ENCODE data around the gene CHST9. TPM values are rescaled to one million over a fixed set of nuclear protein-coding genes. Genes with fewer than 3 reads are reported as not detected.

Gene CHST9
- total RNA-seq, 1 experiment from 2014 or later = 19.2 TPM

DNA sequence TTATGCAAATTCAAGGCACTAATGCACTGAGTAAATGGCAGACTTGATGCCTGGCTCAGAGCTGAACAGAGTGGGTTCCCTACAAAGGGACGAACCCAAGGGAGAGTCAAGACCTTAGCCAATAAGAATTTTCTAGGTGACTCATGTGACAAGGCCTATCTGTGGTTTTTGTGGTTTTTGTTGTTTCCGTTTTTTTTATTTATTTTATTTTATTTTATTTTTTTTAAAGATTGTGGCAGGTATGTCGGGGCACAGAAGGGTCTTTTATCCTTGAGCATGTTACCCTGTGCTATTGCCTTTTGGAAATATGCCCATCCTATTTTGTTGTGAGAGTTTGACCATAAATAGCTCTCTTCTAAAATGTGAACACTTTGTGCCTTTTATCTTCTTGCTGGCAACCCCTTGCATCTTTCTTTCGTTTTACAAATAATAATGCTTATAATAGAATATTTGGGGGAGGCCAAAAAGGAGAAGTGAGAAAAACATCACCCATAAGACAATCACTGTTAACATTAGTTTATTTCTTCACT is 206.2 kb downstream of the CHST9 start:
- ATAC-seq (no peak), DNase-seq (ENCODE audit: low spot score) (no peak)
- no peak overlapping the region for H3K4me3 Mint-ChIP-seq
- TF ChIP-seq FOXP1 (CRISPR knock-in tag; IDR thresholded peaks at IDR 0.05; ENCODE audit: borderline replicate concordance) = no peak
- TF ChIP-seq, protein P1, sequence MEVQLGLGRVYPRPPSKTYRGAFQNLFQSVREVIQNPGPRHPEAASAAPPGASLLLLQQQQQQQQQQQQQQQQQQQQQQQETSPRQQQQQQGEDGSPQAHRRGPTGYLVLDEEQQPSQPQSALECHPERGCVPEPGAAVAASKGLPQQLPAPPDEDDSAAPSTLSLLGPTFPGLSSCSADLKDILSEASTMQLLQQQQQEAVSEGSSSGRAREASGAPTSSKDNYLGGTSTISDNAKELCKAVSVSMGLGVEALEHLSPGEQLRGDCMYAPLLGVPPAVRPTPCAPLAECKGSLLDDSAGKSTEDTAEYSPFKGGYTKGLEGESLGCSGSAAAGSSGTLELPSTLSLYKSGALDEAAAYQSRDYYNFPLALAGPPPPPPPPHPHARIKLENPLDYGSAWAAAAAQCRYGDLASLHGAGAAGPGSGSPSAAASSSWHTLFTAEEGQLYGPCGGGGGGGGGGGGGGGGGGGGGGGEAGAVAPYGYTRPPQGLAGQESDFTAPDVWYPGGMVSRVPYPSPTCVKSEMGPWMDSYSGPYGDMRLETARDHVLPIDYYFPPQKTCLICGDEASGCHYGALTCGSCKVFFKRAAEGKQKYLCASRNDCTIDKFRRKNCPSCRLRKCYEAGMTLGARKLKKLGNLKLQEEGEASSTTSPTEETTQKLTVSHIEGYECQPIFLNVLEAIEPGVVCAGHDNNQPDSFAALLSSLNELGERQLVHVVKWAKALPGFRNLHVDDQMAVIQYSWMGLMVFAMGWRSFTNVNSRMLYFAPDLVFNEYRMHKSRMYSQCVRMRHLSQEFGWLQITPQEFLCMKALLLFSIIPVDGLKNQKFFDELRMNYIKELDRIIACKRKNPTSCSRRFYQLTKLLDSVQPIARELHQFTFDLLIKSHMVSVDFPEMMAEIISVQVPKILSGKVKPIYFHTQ (CRISPR knock-in tag; IDR thresholded peaks at IDR 0.05) = no peak
- TF ChIP-seq, protein P2, sequence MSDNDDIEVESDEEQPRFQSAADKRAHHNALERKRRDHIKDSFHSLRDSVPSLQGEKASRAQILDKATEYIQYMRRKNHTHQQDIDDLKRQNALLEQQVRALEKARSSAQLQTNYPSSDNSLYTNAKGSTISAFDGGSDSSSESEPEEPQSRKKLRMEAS (CRISPR knock-in tag; IDR thresholded peaks at IDR 0.05) = no peak
- no peak for TF ChIP-seq GTF2I (CRISPR knock-in tag; conservative IDR thresholded peaks at IDR 0.05)
- TF ChIP-seq, protein P3, sequence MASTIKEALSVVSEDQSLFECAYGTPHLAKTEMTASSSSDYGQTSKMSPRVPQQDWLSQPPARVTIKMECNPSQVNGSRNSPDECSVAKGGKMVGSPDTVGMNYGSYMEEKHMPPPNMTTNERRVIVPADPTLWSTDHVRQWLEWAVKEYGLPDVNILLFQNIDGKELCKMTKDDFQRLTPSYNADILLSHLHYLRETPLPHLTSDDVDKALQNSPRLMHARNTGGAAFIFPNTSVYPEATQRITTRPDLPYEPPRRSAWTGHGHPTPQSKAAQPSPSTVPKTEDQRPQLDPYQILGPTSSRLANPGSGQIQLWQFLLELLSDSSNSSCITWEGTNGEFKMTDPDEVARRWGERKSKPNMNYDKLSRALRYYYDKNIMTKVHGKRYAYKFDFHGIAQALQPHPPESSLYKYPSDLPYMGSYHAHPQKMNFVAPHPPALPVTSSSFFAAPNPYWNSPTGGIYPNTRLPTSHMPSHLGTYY (CRISPR knock-in tag; IDR thresholded peaks at IDR 0.05) = no peak
- TF ChIP-seq, protein P4, sequence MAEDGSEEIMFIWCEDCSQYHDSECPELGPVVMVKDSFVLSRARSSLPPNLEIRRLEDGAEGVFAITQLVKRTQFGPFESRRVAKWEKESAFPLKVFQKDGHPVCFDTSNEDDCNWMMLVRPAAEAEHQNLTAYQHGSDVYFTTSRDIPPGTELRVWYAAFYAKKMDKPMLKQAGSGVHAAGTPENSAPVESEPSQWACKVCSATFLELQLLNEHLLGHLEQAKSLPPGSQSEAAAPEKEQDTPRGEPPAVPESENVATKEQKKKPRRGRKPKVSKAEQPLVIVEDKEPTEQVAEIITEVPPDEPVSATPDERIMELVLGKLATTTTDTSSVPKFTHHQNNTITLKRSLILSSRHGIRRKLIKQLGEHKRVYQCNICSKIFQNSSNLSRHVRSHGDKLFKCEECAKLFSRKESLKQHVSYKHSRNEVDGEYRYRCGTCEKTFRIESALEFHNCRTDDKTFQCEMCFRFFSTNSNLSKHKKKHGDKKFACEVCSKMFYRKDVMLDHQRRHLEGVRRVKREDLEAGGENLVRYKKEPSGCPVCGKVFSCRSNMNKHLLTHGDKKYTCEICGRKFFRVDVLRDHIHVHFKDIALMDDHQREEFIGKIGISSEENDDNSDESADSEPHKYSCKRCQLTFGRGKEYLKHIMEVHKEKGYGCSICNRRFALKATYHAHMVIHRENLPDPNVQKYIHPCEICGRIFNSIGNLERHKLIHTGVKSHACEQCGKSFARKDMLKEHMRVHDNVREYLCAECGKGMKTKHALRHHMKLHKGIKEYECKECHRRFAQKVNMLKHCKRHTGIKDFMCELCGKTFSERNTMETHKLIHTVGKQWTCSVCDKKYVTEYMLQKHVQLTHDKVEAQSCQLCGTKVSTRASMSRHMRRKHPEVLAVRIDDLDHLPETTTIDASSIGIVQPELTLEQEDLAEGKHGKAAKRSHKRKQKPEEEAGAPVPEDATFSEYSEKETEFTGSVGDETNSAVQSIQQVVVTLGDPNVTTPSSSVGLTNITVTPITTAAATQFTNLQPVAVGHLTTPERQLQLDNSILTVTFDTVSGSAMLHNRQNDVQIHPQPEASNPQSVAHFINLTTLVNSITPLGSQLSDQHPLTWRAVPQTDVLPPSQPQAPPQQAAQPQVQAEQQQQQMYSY (CRISPR knock-in tag; IDR thresholded peaks at IDR 0.05) = no peak
- no peak for TF ChIP-seq ZNF317 (CRISPR knock-in tag; IDR thresholded peaks at IDR 0.05; ENCODE audit: borderline replicate concordance, low read depth)
- H3K27me3 Mint-ChIP-seq (ENCODE audit: low read depth) = no peaks in the 10 kb centered on the region
- CTCF ChIA-PET = no interaction called here
- POLR2A ChIA-PET = no interaction called here
- H3K9me3 Mint-ChIP-seq = no peaks in the 10 kb centered on the region
- H3K4me1 Mint-ChIP-seq = peaks cover 30% of the 10 kb centered on the region
- H3K27ac Mint-ChIP-seq = no peak overlapping the region
- H3K36me3 Mint-ChIP-seq = no peaks in the 10 kb centered on the region

DNA sequence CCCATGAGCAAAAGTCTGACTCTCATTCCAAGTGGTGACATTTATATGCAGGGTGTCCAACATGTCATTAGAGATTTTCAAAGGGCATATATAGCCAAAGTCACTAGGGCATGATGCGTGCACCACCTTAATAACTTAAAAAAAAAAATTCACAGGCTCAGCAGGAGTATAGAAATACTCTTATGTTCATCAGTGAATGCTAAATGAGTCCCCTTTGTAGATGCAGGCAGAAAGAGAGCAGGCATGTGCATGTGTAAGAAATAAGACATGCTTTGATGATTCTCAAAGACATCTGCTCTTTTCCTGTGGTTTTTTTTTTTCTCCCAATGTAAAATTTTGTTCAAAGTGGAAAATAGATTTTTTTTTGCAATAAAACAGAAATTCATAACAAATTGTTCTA is 207.3 kb downstream of the CHST9 start:
- Mint-ChIP-seq H3K27ac (no peak overlapping the region), H3K4me1 (peaks cover 28% of the 10 kb centered on the region), H3K4me3 (no peak overlapping the region), H3K9me3 (no peaks in the 10 kb centered on the region), H3K36me3 (peaks cover 5% of the 10 kb centered on the region; the same call in 1 of the 2 replicates), H3K27me3 (ENCODE audit: low read depth) (no peaks in the 10 kb centered on the region)
- no peak for ATAC-seq
- ChIA-PET POLR2A (no interaction called here), CTCF (no interaction called here)
- DNase-seq (ENCODE audit: low spot score) = no peak
- TF ChIP-seq, protein P2 (CRISPR knock-in tag; IDR thresholded peaks at IDR 0.05) = no peak
- TF ChIP-seq ZNF232 (CRISPR knock-in tag; IDR thresholded peaks at IDR 0.05) (no peak), ZNF396 (CRISPR knock-in tag; IDR thresholded peaks at IDR 0.05; ENCODE audit: borderline replicate concordance) (no peak), NFYB (CRISPR knock-in tag; conservative IDR thresholded peaks at IDR 0.05; ENCODE audit: low read depth) (no peak), KAT7 (CRISPR knock-in tag; IDR thresholded peaks at IDR 0.05; ENCODE audit: borderline replicate concordance) (no peak), TP53 (CRISPR knock-in tag; IDR thresholded peaks at IDR 0.05) (no peak), JUN (CRISPR knock-in tag; IDR thresholded peaks at IDR 0.05) (no peak), NFE2L1 (CRISPR knock-in tag; IDR thresholded peaks at IDR 0.05) (no peak), ZNF317 (CRISPR knock-in tag; IDR thresholded peaks at IDR 0.05; ENCODE audit: borderline replicate concordance, low read depth) (no peak), CREB1 (CRISPR knock-in tag; IDR thresholded peaks at IDR 0.05) (no peak)
- TF ChIP-seq, protein P5, sequence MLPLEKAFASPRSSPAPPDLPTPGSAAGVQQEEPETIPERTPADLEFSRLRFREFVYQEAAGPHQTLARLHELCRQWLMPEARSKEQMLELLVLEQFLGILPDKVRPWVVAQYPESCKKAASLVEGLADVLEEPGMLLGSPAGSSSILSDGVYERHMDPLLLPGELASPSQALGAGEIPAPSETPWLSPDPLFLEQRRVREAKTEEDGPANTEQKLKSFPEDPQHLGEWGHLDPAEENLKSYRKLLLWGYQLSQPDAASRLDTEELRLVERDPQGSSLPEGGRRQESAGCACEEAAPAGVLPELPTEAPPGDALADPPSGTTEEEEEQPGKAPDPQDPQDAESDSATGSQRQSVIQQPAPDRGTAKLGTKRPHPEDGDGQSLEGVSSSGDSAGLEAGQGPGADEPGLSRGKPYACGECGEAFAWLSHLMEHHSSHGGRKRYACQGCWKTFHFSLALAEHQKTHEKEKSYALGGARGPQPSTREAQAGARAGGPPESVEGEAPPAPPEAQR (CRISPR knock-in tag; IDR thresholded peaks at IDR 0.05) = no peak
- TF ChIP-seq, protein P6, sequence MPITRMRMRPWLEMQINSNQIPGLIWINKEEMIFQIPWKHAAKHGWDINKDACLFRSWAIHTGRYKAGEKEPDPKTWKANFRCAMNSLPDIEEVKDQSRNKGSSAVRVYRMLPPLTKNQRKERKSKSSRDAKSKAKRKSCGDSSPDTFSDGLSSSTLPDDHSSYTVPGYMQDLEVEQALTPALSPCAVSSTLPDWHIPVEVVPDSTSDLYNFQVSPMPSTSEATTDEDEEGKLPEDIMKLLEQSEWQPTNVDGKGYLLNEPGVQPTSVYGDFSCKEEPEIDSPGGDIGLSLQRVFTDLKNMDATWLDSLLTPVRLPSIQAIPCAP (CRISPR knock-in tag; IDR thresholded peaks at IDR 0.05) = no peak
- TF ChIP-seq, protein P7, sequence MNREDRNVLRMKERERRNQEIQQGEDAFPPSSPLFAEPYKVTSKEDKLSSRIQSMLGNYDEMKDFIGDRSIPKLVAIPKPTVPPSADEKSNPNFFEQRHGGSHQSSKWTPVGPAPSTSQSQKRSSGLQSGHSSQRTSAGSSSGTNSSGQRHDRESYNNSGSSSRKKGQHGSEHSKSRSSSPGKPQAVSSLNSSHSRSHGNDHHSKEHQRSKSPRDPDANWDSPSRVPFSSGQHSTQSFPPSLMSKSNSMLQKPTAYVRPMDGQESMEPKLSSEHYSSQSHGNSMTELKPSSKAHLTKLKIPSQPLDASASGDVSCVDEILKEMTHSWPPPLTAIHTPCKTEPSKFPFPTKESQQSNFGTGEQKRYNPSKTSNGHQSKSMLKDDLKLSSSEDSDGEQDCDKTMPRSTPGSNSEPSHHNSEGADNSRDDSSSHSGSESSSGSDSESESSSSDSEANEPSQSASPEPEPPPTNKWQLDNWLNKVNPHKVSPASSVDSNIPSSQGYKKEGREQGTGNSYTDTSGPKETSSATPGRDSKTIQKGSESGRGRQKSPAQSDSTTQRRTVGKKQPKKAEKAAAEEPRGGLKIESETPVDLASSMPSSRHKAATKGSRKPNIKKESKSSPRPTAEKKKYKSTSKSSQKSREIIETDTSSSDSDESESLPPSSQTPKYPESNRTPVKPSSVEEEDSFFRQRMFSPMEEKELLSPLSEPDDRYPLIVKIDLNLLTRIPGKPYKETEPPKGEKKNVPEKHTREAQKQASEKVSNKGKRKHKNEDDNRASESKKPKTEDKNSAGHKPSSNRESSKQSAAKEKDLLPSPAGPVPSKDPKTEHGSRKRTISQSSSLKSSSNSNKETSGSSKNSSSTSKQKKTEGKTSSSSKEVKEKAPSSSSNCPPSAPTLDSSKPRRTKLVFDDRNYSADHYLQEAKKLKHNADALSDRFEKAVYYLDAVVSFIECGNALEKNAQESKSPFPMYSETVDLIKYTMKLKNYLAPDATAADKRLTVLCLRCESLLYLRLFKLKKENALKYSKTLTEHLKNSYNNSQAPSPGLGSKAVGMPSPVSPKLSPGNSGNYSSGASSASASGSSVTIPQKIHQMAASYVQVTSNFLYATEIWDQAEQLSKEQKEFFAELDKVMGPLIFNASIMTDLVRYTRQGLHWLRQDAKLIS (CRISPR knock-in tag; IDR thresholded peaks at IDR 0.05; ENCODE audit: borderline replicate concordance) = no peak
- TF ChIP-seq, protein P8, sequence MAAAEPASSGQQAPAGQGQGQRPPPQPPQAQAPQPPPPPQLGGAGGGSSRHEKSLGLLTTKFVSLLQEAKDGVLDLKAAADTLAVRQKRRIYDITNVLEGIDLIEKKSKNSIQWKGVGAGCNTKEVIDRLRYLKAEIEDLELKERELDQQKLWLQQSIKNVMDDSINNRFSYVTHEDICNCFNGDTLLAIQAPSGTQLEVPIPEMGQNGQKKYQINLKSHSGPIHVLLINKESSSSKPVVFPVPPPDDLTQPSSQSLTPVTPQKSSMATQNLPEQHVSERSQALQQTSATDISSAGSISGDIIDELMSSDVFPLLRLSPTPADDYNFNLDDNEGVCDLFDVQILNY (CRISPR knock-in tag; IDR thresholded peaks at IDR 0.05) = no peak

All from WTC11 (cell line).